H9 (cell line): Measurements from ENCODE around the gene CEP89. TPM values are rescaled to one million over a fixed set of nuclear protein-coding genes. Genes with fewer than 3 reads are reported as not detected.
A peak's percentile ranks its signal among the peaks of the same experiment; 100 is the strongest.
"Not testable (repeated sequence)": the region's sequence is repeated elsewhere in the genome, so short reads cannot be mapped to it uniquely, and the experiment has no call there.

Experiments
- DNase-seq: peaks from one replicate; pipeline ENCODE4 v3.0.0-alpha.2; 2017
- H2AFZ ChIP-seq: one replicate; pipeline ENCODE4 v1.6.1; 2013; ENCODE audit warnings: mild to moderate bottlenecking, low read length, control low read depth, moderate library complexity
- H2AK5ac ChIP-seq: 2 replicates; pipeline ENCODE4 v1.6.1; 2013; ENCODE audit warnings: low read length, control low read depth, mixed read lengths; ENCODE audit not compliant: insufficient read length
- H2BK120ac ChIP-seq: one replicate; pipeline ENCODE4 v1.6.1; 2013; ENCODE audit warnings: low read depth, mild to moderate bottlenecking, low read length, control low read depth, inconsistent platforms; ENCODE audit not compliant: poor library complexity, severe bottlenecking
- H2BK12ac ChIP-seq: 2 replicates; pipeline ENCODE4 v1.6.1; 2013; ENCODE audit warnings: low read length, control low read depth, mixed read lengths, low read depth; ENCODE audit not compliant: insufficient read length
- H2BK15ac ChIP-seq: 2 replicates; pipeline ENCODE4 v1.6.1; 2013; ENCODE audit warnings: low read depth, low read length, control low read depth
- H2BK20ac ChIP-seq: one replicate; pipeline ENCODE4 v1.6.1; 2013; ENCODE audit warnings: low read depth, mild to moderate bottlenecking, low read length, control low read depth, inconsistent platforms; ENCODE audit not compliant: poor library complexity, severe bottlenecking
- H2BK5ac ChIP-seq: 2 replicates; pipeline ENCODE4 v1.6.1; 2013; ENCODE audit warnings: low read length, control low read depth, mixed read lengths; ENCODE audit not compliant: insufficient read length
- H3K14ac ChIP-seq: 2 replicates; pipeline ENCODE4 v1.6.1; 2013; ENCODE audit warnings: low read length, control low read depth; ENCODE audit not compliant: insufficient read depth
- H3K18ac ChIP-seq: 2 replicates; pipeline ENCODE4 v1.6.1; 2013; ENCODE audit warnings: low read depth, mild to moderate bottlenecking, mixed read lengths, low read length, control low read depth; ENCODE audit not compliant: insufficient read length
- H3K23ac ChIP-seq: 2 replicates; pipeline ENCODE4 v1.6.1; 2013; ENCODE audit warnings: low read length, control low read depth, mixed read lengths, low read depth; ENCODE audit not compliant: insufficient read length
- H3K23me2 ChIP-seq: 2 replicates; pipeline ENCODE4 v1.6.1; 2013; ENCODE audit warnings: low read depth, mild to moderate bottlenecking, mixed read lengths, low read length, control low read depth; ENCODE audit not compliant: insufficient read length, poor library complexity, severe bottlenecking
- H3K27ac ChIP-seq: 2 replicates; pipeline ENCODE4 v1.5.1; 2013; ENCODE audit warnings: low read length, control low read depth, mixed read lengths, low read depth; ENCODE audit not compliant: insufficient read length
- H3K27me3 ChIP-seq: 2 replicates; pipeline ENCODE4 v1.6.1; 2013; ENCODE audit warnings: low read length, control low read depth, inconsistent platforms; ENCODE audit not compliant: insufficient read depth
- H3K4ac ChIP-seq: 2 replicates; pipeline ENCODE4 v1.6.1; 2013; ENCODE audit warnings: low read depth, mild to moderate bottlenecking, control low read depth, inconsistent platforms, low read length, moderate library complexity
- H3K4me1 ChIP-seq: 2 replicates; pipeline ENCODE4 v1.6.1; 2013; ENCODE audit warnings: low read length, control low read depth, inconsistent platforms; ENCODE audit not compliant: insufficient read depth
- H3K4me2 ChIP-seq: 2 replicates; pipeline ENCODE4 v1.6.1; 2013; ENCODE audit warnings: low read length, control low read depth, mixed read lengths; ENCODE audit not compliant: insufficient read length, insufficient read depth
- H3K56ac ChIP-seq: 2 replicates; pipeline ENCODE4 v1.6.1; 2013; ENCODE audit warnings: low read depth, mild to moderate bottlenecking, mixed read lengths, low read length, control low read depth; ENCODE audit not compliant: insufficient read length
- H3K79me1 ChIP-seq: 2 replicates; pipeline ENCODE4 v1.6.1; 2013; ENCODE audit warnings: low read depth, mild to moderate bottlenecking, moderate library complexity, low read length, control low read depth, inconsistent platforms; ENCODE audit not compliant: insufficient read depth, poor library complexity, severe bottlenecking
- H3K79me2 ChIP-seq: 2 replicates; pipeline ENCODE4 v1.6.1; 2013; ENCODE audit warnings: low read length, control low read depth, inconsistent platforms; ENCODE audit not compliant: insufficient read depth
- H3K9ac ChIP-seq: 2 replicates; pipeline ENCODE4 v1.6.1; 2013; ENCODE audit warnings: low read length, control low read depth, mixed read lengths; ENCODE audit not compliant: insufficient read length; ENCODE audit errors: extremely low read depth
- H3K9me3 ChIP-seq: one replicate; pipeline ENCODE4 v1.6.1; 2013; ENCODE audit warnings: low read depth, low read length, inconsistent platforms; ENCODE audit not compliant: control insufficient read depth
- H3T11ph ChIP-seq: one replicate; pipeline ENCODE4 v1.6.1; 2013; ENCODE audit warnings: mild to moderate bottlenecking, low read length, control low read depth, inconsistent platforms
- H4K20me1 ChIP-seq: one replicate; pipeline ENCODE4 v1.6.1; 2013; ENCODE audit not compliant: control insufficient read depth, insufficient read length, insufficient read depth
- H4K5ac ChIP-seq: 2 replicates; pipeline ENCODE4 v1.6.1; 2013; ENCODE audit warnings: low read depth, mild to moderate bottlenecking, mixed read lengths, low read length, control low read depth; ENCODE audit not compliant: insufficient read length
- H4K8ac ChIP-seq: replicated peaks from 2 replicates; pipeline ENCODE4 v1.6.1; 2013; ENCODE audit warnings: low read length, control low read depth, mixed read lengths, low read depth; ENCODE audit not compliant: insufficient read length
- H4K91ac ChIP-seq: 2 replicates; pipeline ENCODE4 v1.6.1; 2013; ENCODE audit warnings: low read depth, mild to moderate bottlenecking, moderate library complexity, mixed read lengths, low read length, control low read depth; ENCODE audit not compliant: insufficient read length
- H3K27ac Mint-ChIP-seq, 3 experiments: 2 replicates in 2 of 3; 3 replicates in 1 of 3; pipeline ENCODE4 v1.8.0; 2020 to 2021; ENCODE audit warnings: mixed read lengths in 3 of 3, mild to moderate bottlenecking in 1 of 3, moderate library complexity in 1 of 3
- H3K27me3 Mint-ChIP-seq: 2 replicates; pipeline ENCODE4 v1.8.0; 2021; ENCODE audit warnings: low read depth, mild to moderate bottlenecking, moderate library complexity, mixed read lengths
- H3K36me3 Mint-ChIP-seq, 3 experiments: 2 replicates in 2 of 3; 3 replicates in 1 of 3; pipeline ENCODE4 v1.8.0; 2020 to 2021; ENCODE audit warnings: low read depth in 3 of 3, mixed read lengths in 3 of 3; ENCODE audit not compliant: insufficient read depth in 1 of 3
- H3K4me1 Mint-ChIP-seq, 2 experiments: 2 replicates each; pipeline ENCODE4 v1.8.0; 2020; ENCODE audit warnings: mixed read lengths in 2 of 2
- H3K4me3 Mint-ChIP-seq, 2 experiments: 2 replicates in 1 of 2; 3 replicates in 1 of 2; pipeline ENCODE4 v1.8.0; 2020 to 2021; ENCODE audit warnings: mild to moderate bottlenecking in 2 of 2, mixed read lengths in 2 of 2, moderate library complexity in 1 of 2
- H3K9me3 Mint-ChIP-seq, 2 experiments: 2 replicates in 1 of 2; 3 replicates in 1 of 2; pipeline ENCODE4 v1.8.0; 2020; ENCODE audit warnings: mild to moderate bottlenecking in 2 of 2, mixed read lengths in 2 of 2, moderate library complexity in 1 of 2
- CTCF ChIP-seq: fragments of 200-600 bp; sonication (generic); conservative IDR thresholded peaks from 3 replicates; pipeline ENCODE4 v1.8.0; 2021; ENCODE audit warnings: antibody characterized with exemption, mild to moderate bottlenecking
- WGBS: extraction: QIAGEN DNeasy Blood & Tissue Kit; methylation state at CpG from one replicate; pipeline ENCODE4 v1.1.7; 2013; ENCODE audit warnings: missing lambda C conversion rate, low lambda C conversion rate, mixed read lengths; ENCODE audit not compliant: insufficient read length; ENCODE audit errors: extremely low coverage; 5-methylcytosine and 5-hydroxymethylcytosine counted together
- total RNA-seq: library from RNA; stranded (reverse); gene quantifications from 2 replicates; pipeline ENCODE4 v1.2.1, GENCODE V29; 2021

CEP89 gene
- total RNA-seq, 1 experiment from 2014 or later, result 22.1 TPM

- no peak for TF ChIP-seq CTCF
- Histone ChIP-seq H3K23ac (no peak overlapping the region), H3K9me3 (no peaks in the 10 kb centered on the region), H2BK5ac (no peak overlapping the region), H3K18ac (no peak overlapping the region), H2BK120ac (no peak overlapping the region), H2BK12ac (no peak overlapping the region), H3K4me2 (no peak overlapping the region), H2AK5ac (no peak overlapping the region), H3K79me1 (no peaks in the 10 kb centered on the region), H2BK15ac (no peak overlapping the region), H4K5ac (no peak overlapping the region), H3K23me2 (no peaks in the 10 kb centered on the region), H3K27me3 (no peaks in the 10 kb centered on the region; the same call in 1 of the 2 replicates), H4K8ac (no peak overlapping the region), H2BK20ac (no peak overlapping the region), H3K4me1 (no peaks in the 10 kb centered on the region), H3K79me2 (no peaks in the 10 kb centered on the region), H4K20me1 (no peaks in the 10 kb centered on the region), H3T11ph (no peak overlapping the region), H3K9ac (no peak overlapping the region), H4K91ac (no peak overlapping the region), H2AFZ (no peak overlapping the region), H3K56ac (no peak overlapping the region), H3K14ac (no peak overlapping the region), H3K4ac (no peak overlapping the region), H3K27ac (no peak overlapping the region)
- H3K36me3 Mint-ChIP-seq, result peaks cover 0 to 4% (median 2%) of the 10 kb centered on the region in 3 experiments; a peak in 4 of 7 replicates
- no CpG with 5 or more reads among the region's 7 CpGs for WGBS
- peaks cover 1% of the 10 kb centered on the region in 2 experiments; a peak in 3 of 5 replicates for H3K9me3 Mint-ChIP-seq
- H3K27me3 Mint-ChIP-seq, result no peaks in the 10 kb centered on the region; the same call in 1 of the 2 replicates
- DNase-seq, result no peak
- H3K4me3 Mint-ChIP-seq, result no peak overlapping the region
- peaks cover 2 to 6% of the 10 kb centered on the region in 2 experiments; a peak in 1 of 4 replicates for H3K4me1 Mint-ChIP-seq
- peak overlapping the region in 2 of 3 experiments; percentile 37 to 87; a peak in 5 of 7 replicates for H3K27ac Mint-ChIP-seq
Measured at GRCh38 chr19:32886241-32886640, 85.5 kb downstream of the CEP89 start.

DNA sequence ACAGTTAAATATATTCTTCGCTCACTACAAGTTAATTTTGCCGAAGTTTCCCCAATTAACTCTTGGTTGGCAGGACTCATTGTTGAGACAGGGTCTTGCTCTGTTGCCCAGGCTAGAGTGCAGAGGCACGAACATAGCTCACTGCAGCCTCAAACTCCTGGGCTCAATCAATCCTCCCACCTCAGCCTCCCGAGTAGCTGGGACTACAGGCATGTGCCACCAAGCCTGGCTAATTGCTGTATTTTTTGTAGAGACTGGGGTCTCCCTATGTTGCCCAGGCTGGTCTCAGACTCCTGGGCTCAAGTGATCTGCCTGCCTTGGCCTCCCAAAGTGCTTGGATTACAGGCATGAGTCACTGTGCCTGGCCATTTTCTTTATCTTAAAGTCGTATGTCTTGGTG is 86.5 kb downstream of the CEP89 start:
- no CpG with 5 or more reads among the region's 5 CpGs for WGBS
- H2BK12ac ChIP-seq, H3T11ph ChIP-seq, H3K27me3 Mint-ChIP-seq, H2AFZ ChIP-seq, H2AK5ac ChIP-seq, H3K56ac ChIP-seq, H3K9me3 ChIP-seq, H3K4me1 ChIP-seq, H3K79me1 ChIP-seq, H3K4me3 Mint-ChIP-seq, H2BK120ac ChIP-seq, H3K4ac ChIP-seq, DNase-seq, H4K8ac ChIP-seq, H3K23ac ChIP-seq, H4K91ac ChIP-seq, H3K9ac ChIP-seq, H2BK5ac ChIP-seq, H2BK15ac ChIP-seq, H3K27me3 ChIP-seq, H3K4me1 Mint-ChIP-seq, H3K36me3 Mint-ChIP-seq, H3K18ac ChIP-seq, H3K9me3 Mint-ChIP-seq, H4K5ac ChIP-seq, H3K79me2 ChIP-seq, H3K27ac ChIP-seq, H3K27ac Mint-ChIP-seq, H3K14ac ChIP-seq, H3K23me2 ChIP-seq, H3K4me2 ChIP-seq, H4K20me1 ChIP-seq, H2BK20ac ChIP-seq: not testable (repeated sequence)
